Measurements from ENCODE around the gene PPDPF.

- TF ChIP-seq, protein P1, sequence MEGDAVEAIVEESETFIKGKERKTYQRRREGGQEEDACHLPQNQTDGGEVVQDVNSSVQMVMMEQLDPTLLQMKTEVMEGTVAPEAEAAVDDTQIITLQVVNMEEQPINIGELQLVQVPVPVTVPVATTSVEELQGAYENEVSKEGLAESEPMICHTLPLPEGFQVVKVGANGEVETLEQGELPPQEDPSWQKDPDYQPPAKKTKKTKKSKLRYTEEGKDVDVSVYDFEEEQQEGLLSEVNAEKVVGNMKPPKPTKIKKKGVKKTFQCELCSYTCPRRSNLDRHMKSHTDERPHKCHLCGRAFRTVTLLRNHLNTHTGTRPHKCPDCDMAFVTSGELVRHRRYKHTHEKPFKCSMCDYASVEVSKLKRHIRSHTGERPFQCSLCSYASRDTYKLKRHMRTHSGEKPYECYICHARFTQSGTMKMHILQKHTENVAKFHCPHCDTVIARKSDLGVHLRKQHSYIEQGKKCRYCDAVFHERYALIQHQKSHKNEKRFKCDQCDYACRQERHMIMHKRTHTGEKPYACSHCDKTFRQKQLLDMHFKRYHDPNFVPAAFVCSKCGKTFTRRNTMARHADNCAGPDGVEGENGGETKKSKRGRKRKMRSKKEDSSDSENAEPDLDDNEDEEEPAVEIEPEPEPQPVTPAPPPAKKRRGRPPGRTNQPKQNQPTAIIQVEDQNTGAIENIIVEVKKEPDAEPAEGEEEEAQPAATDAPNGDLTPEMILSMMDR (conservative IDR thresholded peaks at IDR 0.05 in 1 of 2, IDR thresholded peaks at IDR 0.05 in 1 of 2; ENCODE audit: low read depth in 1 of 2, low read length in 2 of 2): no peak
- TF ChIP-seq EZH2 (IDR thresholded peaks at IDR 0.05; ENCODE audit: low read length, missing control alignments): no peak
Observed at GRCh38 chr20:63533871-63534393, 13.4 kb downstream of the PPDPF start.
